Upper lobe of left lung (tissue), 6 donors: ENCODE results near the gene SACM1L. TPM values are rescaled to one million over a fixed set of nuclear protein-coding genes. Genes with fewer than 3 reads are reported as not detected.

ENCODE experiments used
- ATAC-seq, 2 donors: fragments of 200-7000 bp; cut with Tn5 transposase; one replicate each; pipeline ENCODE4 v1.9.1; 2022; ENCODE audit warnings: mild to moderate bottlenecking in 2 of 2, moderate library complexity in 2 of 2; ENCODE audit not compliant: low FRiP score in 2 of 2
- DNase-seq, 2 donors: peaks; one replicate each; pipeline ENCODE4 v3.0.0-alpha.2; 2019 to 2020
- H3K27ac ChIP-seq, 4 donors: fragments of 200-600 bp; sonication (generic); one replicate each; pipeline ENCODE4 v1.5.1; 2016 to 2019
- H3K27me3 ChIP-seq, 4 donors: fragments of 200-600 bp; sonication (generic); one replicate each; pipeline ENCODE4 v1.5.1; 2017 to 2019
- H3K36me3 ChIP-seq, 4 donors: fragments of 200-600 bp; sonication (generic); one replicate each; pipeline ENCODE4 v1.5.1; 2016 to 2019
- H3K4me1 ChIP-seq, 4 donors: fragments of 200-600 bp; sonication (generic); one replicate each; pipeline ENCODE4 v1.5.1; 2018 to 2019
- H3K4me3 ChIP-seq, 4 donors: fragments of 200-600 bp; sonication (generic); one replicate each; pipeline ENCODE4 v1.5.1; 2017 to 2019; ENCODE audit warnings: mild to moderate bottlenecking in 2 of 4, moderate library complexity in 1 of 4
- H3K9me3 ChIP-seq, 4 donors: fragments of 200-600 bp; sonication (generic); one replicate each; pipeline ENCODE4 v1.5.1; 2018 to 2019
- EP300 ChIP-seq, 4 donors: sonication (generic); formaldehyde crosslinking; IDR thresholded peaks; one replicate each; pipeline ENCODE4 v1.5.1; 2017; ENCODE audit warnings: antibody characterized with exemption in 4 of 4, control low read depth in 2 of 4
- POLR2A ChIP-seq, 4 donors: fragments of 450-650 bp; IDR thresholded peaks; one replicate each; pipeline ENCODE4 v1.5.1; 2016 to 2017; ENCODE audit warnings: antibody characterized with exemption in 4 of 4, mild to moderate bottlenecking in 2 of 4
- POLR2AphosphoS5 ChIP-seq, 2 donors: sonication (generic); formaldehyde crosslinking; IDR thresholded peaks; one replicate each; pipeline ENCODE4 v1.5.1; 2017; ENCODE audit warnings: antibody characterized with exemption in 2 of 2
- WGBS, 2 donors: methylation state at CpG; one replicate each; pipeline ENCODE4 v1.1.5; 2017 to 2018; 5-methylcytosine and 5-hydroxymethylcytosine counted together
- total RNA-seq, 6 donors: library from RNA; depleted of rRNA in 4 of 6; stranded (reverse); fragments of >200 nt in 4 of 6; gene quantifications; one replicate each; pipeline versions ENCODE4 v1.1.0 to v1.2.1, GENCODE V29; 2016 to 2021
- TF ChIP-seq, protein P1 (sequence below), 6 experiments: fragments of 450-650 bp in 4 of 6; fragments of 200-600 bp in 2 of 6; sonication (generic) in 2 of 6; IDR thresholded peaks; one replicate each; pipeline ENCODE4 v1.5.1; 2016 to 2019; ENCODE audit warnings: antibody characterized with exemption in 6 of 6
- donor health status: DM: no; HTN: no; CAD: no; lungs with moderate emphysema.
- donor health status: DM: no; HTN: yes; CAD: no; lungs with severe emphysema.

The SACM1L gene
- total RNA-seq, 6 donors from 2014 or later, result 29.9 to 102 (median 63.9) TPM

GRCh38 chr3:45665101-45665572, 24.1 kb upstream of the SACM1L start:
- Histone ChIP-seq H3K27ac (peak overlapping the region; percentile 21 to 72 (median 46)), H3K9me3 (no peaks in the 10 kb centered on the region), H3K4me1 (peaks cover 19 to 36% (median 26%) of the 10 kb centered on the region in 4 donors), H3K36me3 (peaks cover 4 to 33% (median 8%) of the 10 kb centered on the region in 4 donors), H3K27me3 (no peaks in the 10 kb centered on the region), H3K4me3 (peak overlapping the region in 3 of 4 donors; percentile 32 to 45 (median 45))
- 41 to 44% methylated on average over 9 of the region's 9 CpGs for WGBS, 2 donors
- peak; percentile 4 to 23 for TF ChIP-seq POLR2AphosphoS5 (IDR thresholded peaks at IDR 0.05)
- no peak for TF ChIP-seq EP300 (IDR thresholded peaks at IDR 0.05)
- TF ChIP-seq, protein P1, sequence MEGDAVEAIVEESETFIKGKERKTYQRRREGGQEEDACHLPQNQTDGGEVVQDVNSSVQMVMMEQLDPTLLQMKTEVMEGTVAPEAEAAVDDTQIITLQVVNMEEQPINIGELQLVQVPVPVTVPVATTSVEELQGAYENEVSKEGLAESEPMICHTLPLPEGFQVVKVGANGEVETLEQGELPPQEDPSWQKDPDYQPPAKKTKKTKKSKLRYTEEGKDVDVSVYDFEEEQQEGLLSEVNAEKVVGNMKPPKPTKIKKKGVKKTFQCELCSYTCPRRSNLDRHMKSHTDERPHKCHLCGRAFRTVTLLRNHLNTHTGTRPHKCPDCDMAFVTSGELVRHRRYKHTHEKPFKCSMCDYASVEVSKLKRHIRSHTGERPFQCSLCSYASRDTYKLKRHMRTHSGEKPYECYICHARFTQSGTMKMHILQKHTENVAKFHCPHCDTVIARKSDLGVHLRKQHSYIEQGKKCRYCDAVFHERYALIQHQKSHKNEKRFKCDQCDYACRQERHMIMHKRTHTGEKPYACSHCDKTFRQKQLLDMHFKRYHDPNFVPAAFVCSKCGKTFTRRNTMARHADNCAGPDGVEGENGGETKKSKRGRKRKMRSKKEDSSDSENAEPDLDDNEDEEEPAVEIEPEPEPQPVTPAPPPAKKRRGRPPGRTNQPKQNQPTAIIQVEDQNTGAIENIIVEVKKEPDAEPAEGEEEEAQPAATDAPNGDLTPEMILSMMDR (IDR thresholded peaks at IDR 0.05), result peak; percentile 28 to 69 (median 55)
- ATAC-seq, result no peak
- DNase-seq, result peak; percentile 24 to 75

DNA sequence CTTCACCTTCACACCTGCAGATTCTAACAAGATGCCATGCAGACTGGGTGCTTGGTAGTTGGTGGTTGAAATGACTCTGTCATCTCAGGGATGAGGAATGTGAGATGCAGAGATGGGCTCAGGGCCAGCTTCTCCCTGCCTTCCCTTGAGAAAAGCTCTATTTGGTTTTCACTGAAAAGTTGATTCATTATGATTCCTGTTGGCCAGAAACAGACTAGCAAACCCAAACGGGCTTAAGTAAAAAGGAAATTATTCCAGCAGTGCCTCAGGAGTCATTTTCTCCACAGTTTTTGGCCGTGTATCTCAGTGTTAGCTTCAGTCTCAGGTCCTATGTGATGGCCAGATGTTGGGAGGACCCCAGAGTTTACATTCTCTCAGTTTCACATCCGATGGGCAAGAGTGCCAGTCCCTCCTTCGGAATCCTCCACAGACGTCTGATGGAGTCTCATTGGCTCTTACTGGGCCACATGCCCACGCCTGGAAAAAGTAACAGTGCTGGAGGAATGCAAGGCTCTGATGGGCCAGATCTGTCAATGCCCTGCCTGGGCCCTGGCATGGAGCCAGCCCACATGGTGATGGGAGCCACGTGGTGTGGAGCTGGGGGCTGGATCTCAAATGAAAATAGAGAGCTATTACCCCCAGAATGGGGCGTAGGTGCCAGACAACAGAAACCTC, 22.3 kb upstream of the SACM1L start:
- ATAC-seq (peak; percentile 2), DNase-seq (peak in 1 of 2 donors; percentile 28)
- peaks cover 19 to 47% (median 37%) of the 10 kb centered on the region in 4 donors for H3K4me1 ChIP-seq

GRCh38 chr3:45667569-45667934, 21.6 kb upstream of the SACM1L start:
- WGBS, 2 donors, result 90 to 92% methylated on average over 1 of the region's 1 CpG
- no peak overlapping the region for H3K4me3 ChIP-seq
- H3K9me3 ChIP-seq, result no peaks in the 10 kb centered on the region
- peaks cover 8 to 40% (median 13%) of the 10 kb centered on the region in 4 donors for H3K36me3 ChIP-seq
- DNase-seq (no peak), ATAC-seq (no peak)
- H3K27ac ChIP-seq, result peak overlapping the region in 2 of 4 donors; percentile 20 to 41
- no peaks in the 10 kb centered on the region for H3K27me3 ChIP-seq
- TF ChIP-seq EP300 (IDR thresholded peaks at IDR 0.05) (no peak), POLR2A (IDR thresholded peaks at IDR 0.05) (no peak), POLR2AphosphoS5 (IDR thresholded peaks at IDR 0.05) (no peak)
- TF ChIP-seq, protein P1 (IDR thresholded peaks at IDR 0.05), result no peak
- peaks cover 19 to 52% (median 39%) of the 10 kb centered on the region in 4 donors for H3K4me1 ChIP-seq

More for the DNA sequence above, 22.3 kb upstream of the SACM1L start:
- no peaks in the 10 kb centered on the region for H3K9me3 ChIP-seq
- peak overlapping the region in 2 of 4 donors; percentile 20 to 41 for H3K27ac ChIP-seq
- 54 to 65% methylated on average over 8 of the region's 8 CpGs for WGBS, 2 donors
- no peak overlapping the region for H3K4me3 ChIP-seq
- peaks cover 4 to 34% (median 10%) of the 10 kb centered on the region in 4 donors for H3K36me3 ChIP-seq
- H3K27me3 ChIP-seq, result no peaks in the 10 kb centered on the region
- TF ChIP-seq, protein P1 (IDR thresholded peaks at IDR 0.05), result no peak

GRCh38 chr3:45670436-45670835, 18.8 kb upstream of the SACM1L start:
- H3K4me1 ChIP-seq, result peaks cover 3 to 35% (median 26%) of the 10 kb centered on the region in 4 donors

More at GRCh38 chr3:45670436-45670835, 18.8 kb upstream of the SACM1L start:
- H3K27me3 ChIP-seq, result no peaks in the 10 kb centered on the region
- TF ChIP-seq POLR2AphosphoS5 (IDR thresholded peaks at IDR 0.05), result no peak
- TF ChIP-seq, protein P1 (IDR thresholded peaks at IDR 0.05), result no peak
- no peak for TF ChIP-seq POLR2A (IDR thresholded peaks at IDR 0.05)
- TF ChIP-seq EP300 (IDR thresholded peaks at IDR 0.05), result no peak
- DNase-seq (no peak), ATAC-seq (no peak)
- H3K4me3 ChIP-seq, result no peak overlapping the region
- H3K27ac ChIP-seq, result peak overlapping the region in 3 of 4 donors; percentile 21 to 27 (median 25)
- no peaks in the 10 kb centered on the region for H3K9me3 ChIP-seq
- H3K36me3 ChIP-seq, result peaks cover 24 to 68% (median 31%) of the 10 kb centered on the region in 4 donors
